Smooth muscle cell (in vitro differentiated cells): ENCODE data around the gene SELENOV. TPM values are rescaled to one million over a fixed set of nuclear protein-coding genes. Genes with fewer than 3 reads are reported as not detected.

Source experiments
- DNase-seq: peaks from one replicate; lab custom pipeline; 2025; ENCODE audit not compliant: unreplicated experiment; lab: John Stamatoyannopoulos, UW
- H2AFZ ChIP-seq: fragments of 200-600 bp; sonication (generic); 2 replicates; pipeline ENCODE4 v1.6.0; 2016; ENCODE audit warnings: antibody characterized with exemption, low read depth, mild to moderate bottlenecking
- H3F3A ChIP-seq: fragments of 200-600 bp; sonication (generic); 2 replicates; pipeline ENCODE4 v1.6.0; 2017; ENCODE audit warnings: antibody characterized with exemption, low read depth
- H3K27ac ChIP-seq: fragments of 200-600 bp; sonication (generic); 2 replicates; pipeline ENCODE4 v1.5.1; 2016; ENCODE audit warnings: low read depth, mild to moderate bottlenecking
- H3K27me3 ChIP-seq: fragments of 200-600 bp; sonication (generic); 2 replicates; pipeline ENCODE4 v1.6.1; 2016; ENCODE audit warnings: low read depth, mild to moderate bottlenecking
- H3K36me3 ChIP-seq: fragments of 200-600 bp; sonication (generic); 2 replicates; pipeline ENCODE4 v1.5.1; 2016; ENCODE audit warnings: low read depth
- H3K4me1 ChIP-seq: fragments of 200-600 bp; sonication (generic); 2 replicates; pipeline ENCODE4 v1.5.1; 2016; ENCODE audit warnings: low read depth
- H3K4me2 ChIP-seq: fragments of 200-600 bp; sonication (generic); 2 replicates; pipeline ENCODE4 v1.6.0; 2016; ENCODE audit warnings: mild to moderate bottlenecking
- H3K4me3 ChIP-seq: fragments of 200-600 bp; sonication (generic); 2 replicates; pipeline ENCODE4 v1.5.1; 2016; ENCODE audit warnings: mild to moderate bottlenecking
- H3K79me2 ChIP-seq: fragments of 200-600 bp; sonication (generic); 2 replicates; pipeline ENCODE4 v1.6.0; 2016; ENCODE audit warnings: low read depth, mild to moderate bottlenecking
- H3K9ac ChIP-seq: fragments of 200-600 bp; sonication (generic); 2 replicates; pipeline ENCODE4 v1.6.0; 2016; ENCODE audit warnings: low read depth
- H3K9me3 ChIP-seq: fragments of 200-600 bp; sonication (generic); replicated peaks from 2 replicates; pipeline ENCODE4 v1.5.1; 2016; ENCODE audit warnings: low read depth
- H4K20me1 ChIP-seq: fragments of 200-600 bp; sonication (generic); 2 replicates; pipeline ENCODE4 v1.6.0; 2016; ENCODE audit warnings: low read depth
- CTCF ChIP-seq: fragments of 200-600 bp; sonication (generic); IDR thresholded peaks from 2 replicates; pipeline ENCODE4 v1.5.1; 2017; ENCODE audit warnings: borderline replicate concordance, mild to moderate bottlenecking, antibody characterized with exemption; ENCODE audit not compliant: insufficient read depth, poor library complexity, severe bottlenecking
- WGBS: methylation state at CpG from one replicate; pipeline ENCODE4 v1.1.7; 2016; ENCODE audit warnings: low lambda C conversion rate; 5-methylcytosine and 5-hydroxymethylcytosine counted together
- polyA plus RNA-seq: library from polyadenylated mRNA; unstranded; fragments of >200 nt; fragmentation: Nextera tagmentation; extraction: Ambion mirVana; gene quantifications from 2 replicates; pipeline ENCODE4 v1.2.1, GENCODE V29; 2016
- total RNA-seq: library from RNA; depleted of rRNA; stranded (reverse); fragments of >200 nt; gene quantifications from 2 replicates; pipeline ENCODE4 v1.2.3, GENCODE V29; 2014

Gene SELENOV
- total and polyA plus RNA-seq, 2 experiments from 2014 or later, result not detected

GRCh38 chr19:39544911-39545310, 30.0 kb downstream of the SELENOV start:
- 73% methylated on average over 1 of the region's 1 CpG for WGBS
- no peak overlapping the region for H3K9ac ChIP-seq
- no peak overlapping the region for H3K27ac ChIP-seq
- H4K20me1 ChIP-seq, result no peaks in the 10 kb centered on the region
- H3K4me2 ChIP-seq, result no peak overlapping the region
- H3K4me1 ChIP-seq, result no peaks in the 10 kb centered on the region
- no peak for DNase-seq
- H3F3A ChIP-seq, result no peaks in the 10 kb centered on the region
- no peaks in the 10 kb centered on the region for H3K79me2 ChIP-seq
- no peak overlapping the region for H3K4me3 ChIP-seq
- H2AFZ ChIP-seq, result no peak overlapping the region
- H3K9me3 ChIP-seq, result no peaks in the 10 kb centered on the region
- TF ChIP-seq CTCF, result no peak
- no peaks in the 10 kb centered on the region for H3K27me3 ChIP-seq
- H3K36me3 ChIP-seq, result no peaks in the 10 kb centered on the region

- WGBS, result 69% methylated on average over 8 of the region's 8 CpGs
- no peak for DNase-seq
- no peaks in the 10 kb centered on the region for H3F3A ChIP-seq
Measured at GRCh38 chr19:39546599-39546998, 31.7 kb downstream of the SELENOV start.

GRCh38 chr19:39550197-39550596, 35.3 kb downstream of the SELENOV start:
- Histone ChIP-seq H4K20me1 (no peaks in the 10 kb centered on the region), H3K4me2 (no peak overlapping the region), H3K79me2 (no peaks in the 10 kb centered on the region), H3K4me1 (no peaks in the 10 kb centered on the region), H3K27ac (no peak overlapping the region), H3K27me3 (no peaks in the 10 kb centered on the region), H3K36me3 (no peaks in the 10 kb centered on the region), H2AFZ (no peak overlapping the region), H3K4me3 (no peak overlapping the region), H3F3A (no peaks in the 10 kb centered on the region), H3K9me3 (no peaks in the 10 kb centered on the region), H3K9ac (no peak overlapping the region)
- TF ChIP-seq CTCF, result no peak
- 90% methylated on average over 5 of the region's 5 CpGs for WGBS
- DNase-seq, result no peak

More at GRCh38 chr19:39546599-39546998, 31.7 kb downstream of the SELENOV start:
- H3K9me3 ChIP-seq, result no peaks in the 10 kb centered on the region
- no peak overlapping the region for H3K4me2 ChIP-seq
- H3K4me3 ChIP-seq, result no peak overlapping the region
- no peaks in the 10 kb centered on the region for H4K20me1 ChIP-seq
- H3K27me3 ChIP-seq, result no peaks in the 10 kb centered on the region
- TF ChIP-seq CTCF, result no peak
- H3K9ac ChIP-seq, result no peak overlapping the region
- H3K27ac ChIP-seq, result no peak overlapping the region
- H2AFZ ChIP-seq, result no peak overlapping the region
- H3K4me1 ChIP-seq, result no peaks in the 10 kb centered on the region
- H3K36me3 ChIP-seq, result no peaks in the 10 kb centered on the region
- no peaks in the 10 kb centered on the region for H3K79me2 ChIP-seq

GRCh38 chr19:39553082-39553652, 38.2 kb downstream of the SELENOV start:
- H3K36me3 ChIP-seq, result no peaks in the 10 kb centered on the region
- 79% methylated on average over 7 of the region's 7 CpGs for WGBS
- TF ChIP-seq CTCF, result no peak
- H3K9me3 ChIP-seq, result no peaks in the 10 kb centered on the region
- H4K20me1 ChIP-seq, result no peaks in the 10 kb centered on the region
- H3K4me3 ChIP-seq, result no peak overlapping the region
- H3K4me2 ChIP-seq, result no peak overlapping the region
- H2AFZ ChIP-seq, result no peak overlapping the region
- DNase-seq, result no peak
- no peaks in the 10 kb centered on the region for H3K4me1 ChIP-seq
- no peaks in the 10 kb centered on the region for H3K27me3 ChIP-seq
- no peak overlapping the region for H3K9ac ChIP-seq
- H3F3A ChIP-seq, result no peaks in the 10 kb centered on the region
- no peak overlapping the region for H3K27ac ChIP-seq
- H3K79me2 ChIP-seq, result no peaks in the 10 kb centered on the region
